H9 (cell line): ENCODE results near the gene LIMA1. TPM values are rescaled to one million over a fixed set of nuclear protein-coding genes. Genes with fewer than 3 reads are reported as not detected.

Experiments
- DNase-seq: peaks from one replicate; pipeline ENCODE4 v3.0.0-alpha.2; 2017
- H2AFZ ChIP-seq: one replicate; pipeline ENCODE4 v1.6.1; 2013; ENCODE audit warnings: mild to moderate bottlenecking, low read length, control low read depth, moderate library complexity
- H2AK5ac ChIP-seq: 2 replicates; pipeline ENCODE4 v1.6.1; 2013; ENCODE audit warnings: low read length, control low read depth, mixed read lengths; ENCODE audit not compliant: insufficient read length
- H2BK120ac ChIP-seq: one replicate; pipeline ENCODE4 v1.6.1; 2013; ENCODE audit warnings: low read depth, mild to moderate bottlenecking, low read length, control low read depth, inconsistent platforms; ENCODE audit not compliant: poor library complexity, severe bottlenecking
- H2BK12ac ChIP-seq: 2 replicates; pipeline ENCODE4 v1.6.1; 2013; ENCODE audit warnings: low read length, control low read depth, mixed read lengths, low read depth; ENCODE audit not compliant: insufficient read length
- H2BK15ac ChIP-seq: 2 replicates; pipeline ENCODE4 v1.6.1; 2013; ENCODE audit warnings: low read depth, low read length, control low read depth
- H2BK20ac ChIP-seq: one replicate; pipeline ENCODE4 v1.6.1; 2013; ENCODE audit warnings: low read depth, mild to moderate bottlenecking, low read length, control low read depth, inconsistent platforms; ENCODE audit not compliant: poor library complexity, severe bottlenecking
- H2BK5ac ChIP-seq: 2 replicates; pipeline ENCODE4 v1.6.1; 2013; ENCODE audit warnings: low read length, control low read depth, mixed read lengths; ENCODE audit not compliant: insufficient read length
- H3K14ac ChIP-seq: 2 replicates; pipeline ENCODE4 v1.6.1; 2013; ENCODE audit warnings: low read length, control low read depth; ENCODE audit not compliant: insufficient read depth
- H3K18ac ChIP-seq: 2 replicates; pipeline ENCODE4 v1.6.1; 2013; ENCODE audit warnings: low read depth, mild to moderate bottlenecking, mixed read lengths, low read length, control low read depth; ENCODE audit not compliant: insufficient read length
- H3K23ac ChIP-seq: 2 replicates; pipeline ENCODE4 v1.6.1; 2013; ENCODE audit warnings: low read length, control low read depth, mixed read lengths, low read depth; ENCODE audit not compliant: insufficient read length
- H3K23me2 ChIP-seq: 2 replicates; pipeline ENCODE4 v1.6.1; 2013; ENCODE audit warnings: low read depth, mild to moderate bottlenecking, mixed read lengths, low read length, control low read depth; ENCODE audit not compliant: insufficient read length, poor library complexity, severe bottlenecking
- H3K27ac ChIP-seq: 2 replicates; pipeline ENCODE4 v1.5.1; 2013; ENCODE audit warnings: low read length, control low read depth, mixed read lengths, low read depth; ENCODE audit not compliant: insufficient read length
- H3K27me3 ChIP-seq: 2 replicates; pipeline ENCODE4 v1.6.1; 2013; ENCODE audit warnings: low read length, control low read depth, inconsistent platforms; ENCODE audit not compliant: insufficient read depth
- H3K4ac ChIP-seq: 2 replicates; pipeline ENCODE4 v1.6.1; 2013; ENCODE audit warnings: low read depth, mild to moderate bottlenecking, control low read depth, inconsistent platforms, low read length, moderate library complexity
- H3K4me1 ChIP-seq: 2 replicates; pipeline ENCODE4 v1.6.1; 2013; ENCODE audit warnings: low read length, control low read depth, inconsistent platforms; ENCODE audit not compliant: insufficient read depth
- H3K4me2 ChIP-seq: 2 replicates; pipeline ENCODE4 v1.6.1; 2013; ENCODE audit warnings: low read length, control low read depth, mixed read lengths; ENCODE audit not compliant: insufficient read length, insufficient read depth
- H3K56ac ChIP-seq: 2 replicates; pipeline ENCODE4 v1.6.1; 2013; ENCODE audit warnings: low read depth, mild to moderate bottlenecking, mixed read lengths, low read length, control low read depth; ENCODE audit not compliant: insufficient read length
- H3K79me1 ChIP-seq: 2 replicates; pipeline ENCODE4 v1.6.1; 2013; ENCODE audit warnings: low read depth, mild to moderate bottlenecking, moderate library complexity, low read length, control low read depth, inconsistent platforms; ENCODE audit not compliant: insufficient read depth, poor library complexity, severe bottlenecking
- H3K79me2 ChIP-seq: 2 replicates; pipeline ENCODE4 v1.6.1; 2013; ENCODE audit warnings: low read length, control low read depth, inconsistent platforms; ENCODE audit not compliant: insufficient read depth
- H3K9ac ChIP-seq: 2 replicates; pipeline ENCODE4 v1.6.1; 2013; ENCODE audit warnings: low read length, control low read depth, mixed read lengths; ENCODE audit not compliant: insufficient read length; ENCODE audit errors: extremely low read depth
- H3K9me3 ChIP-seq: one replicate; pipeline ENCODE4 v1.6.1; 2013; ENCODE audit warnings: low read depth, low read length, inconsistent platforms; ENCODE audit not compliant: control insufficient read depth
- H3T11ph ChIP-seq: one replicate; pipeline ENCODE4 v1.6.1; 2013; ENCODE audit warnings: mild to moderate bottlenecking, low read length, control low read depth, inconsistent platforms
- H4K20me1 ChIP-seq: one replicate; pipeline ENCODE4 v1.6.1; 2013; ENCODE audit not compliant: control insufficient read depth, insufficient read length, insufficient read depth
- H4K5ac ChIP-seq: 2 replicates; pipeline ENCODE4 v1.6.1; 2013; ENCODE audit warnings: low read depth, mild to moderate bottlenecking, mixed read lengths, low read length, control low read depth; ENCODE audit not compliant: insufficient read length
- H4K8ac ChIP-seq: replicated peaks from 2 replicates; pipeline ENCODE4 v1.6.1; 2013; ENCODE audit warnings: low read length, control low read depth, mixed read lengths, low read depth; ENCODE audit not compliant: insufficient read length
- H4K91ac ChIP-seq: 2 replicates; pipeline ENCODE4 v1.6.1; 2013; ENCODE audit warnings: low read depth, mild to moderate bottlenecking, moderate library complexity, mixed read lengths, low read length, control low read depth; ENCODE audit not compliant: insufficient read length
- H3K27ac Mint-ChIP-seq, 3 experiments: 2 replicates in 2 of 3; 3 replicates in 1 of 3; pipeline ENCODE4 v1.8.0; 2020 to 2021; ENCODE audit warnings: mixed read lengths in 3 of 3, mild to moderate bottlenecking in 1 of 3, moderate library complexity in 1 of 3
- H3K27me3 Mint-ChIP-seq: 2 replicates; pipeline ENCODE4 v1.8.0; 2021; ENCODE audit warnings: low read depth, mild to moderate bottlenecking, moderate library complexity, mixed read lengths
- H3K36me3 Mint-ChIP-seq, 3 experiments: 2 replicates in 2 of 3; 3 replicates in 1 of 3; pipeline ENCODE4 v1.8.0; 2020 to 2021; ENCODE audit warnings: low read depth in 3 of 3, mixed read lengths in 3 of 3; ENCODE audit not compliant: insufficient read depth in 1 of 3
- H3K4me1 Mint-ChIP-seq, 2 experiments: 2 replicates each; pipeline ENCODE4 v1.8.0; 2020; ENCODE audit warnings: mixed read lengths in 2 of 2
- H3K4me3 Mint-ChIP-seq, 2 experiments: 2 replicates in 1 of 2; 3 replicates in 1 of 2; pipeline ENCODE4 v1.8.0; 2020 to 2021; ENCODE audit warnings: mild to moderate bottlenecking in 2 of 2, mixed read lengths in 2 of 2, moderate library complexity in 1 of 2
- H3K9me3 Mint-ChIP-seq, 2 experiments: 2 replicates in 1 of 2; 3 replicates in 1 of 2; pipeline ENCODE4 v1.8.0; 2020; ENCODE audit warnings: mild to moderate bottlenecking in 2 of 2, mixed read lengths in 2 of 2, moderate library complexity in 1 of 2
- WGBS: extraction: QIAGEN DNeasy Blood & Tissue Kit; methylation state at CpG from one replicate; pipeline ENCODE4 v1.1.7; 2013; ENCODE audit warnings: missing lambda C conversion rate, low lambda C conversion rate, mixed read lengths; ENCODE audit not compliant: insufficient read length; ENCODE audit errors: extremely low coverage; 5-methylcytosine and 5-hydroxymethylcytosine counted together
- total RNA-seq: library from RNA; stranded (reverse); gene quantifications from 2 replicates; pipeline ENCODE4 v1.2.1, GENCODE V29; 2021
- TF ChIP-seq, protein P1 (sequence below): fragments of 200-600 bp; sonication (generic); conservative IDR thresholded peaks from 3 replicates; pipeline ENCODE4 v1.8.0; 2021; ENCODE audit warnings: antibody characterized with exemption, mild to moderate bottlenecking

The LIMA1 gene
- total RNA-seq, 1 experiment from 2014 or later, result 40.8 TPM

DNA sequence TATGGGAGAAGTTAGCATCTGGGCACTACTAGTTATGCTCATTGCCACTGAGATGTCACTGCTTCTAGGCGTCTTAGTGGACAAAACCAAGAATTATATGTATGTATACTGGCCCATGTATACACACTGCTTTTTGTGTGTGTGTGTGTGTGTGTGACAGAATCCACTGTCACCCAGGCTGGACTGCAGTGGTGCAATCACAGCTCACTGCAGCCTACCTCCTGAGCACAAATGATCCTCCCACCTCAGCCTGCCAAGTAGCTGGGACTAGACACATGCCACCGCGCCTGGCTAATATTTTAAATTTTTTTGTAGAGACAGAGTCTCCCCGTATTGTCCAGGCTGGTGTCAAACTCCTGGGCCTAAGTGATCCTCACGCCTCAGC is 25.2 kb downstream of the LIMA1 start:
- no peaks in the 10 kb centered on the region for H3K27me3 Mint-ChIP-seq
- no peak for DNase-seq
- H3K4me1 Mint-ChIP-seq, result no peaks in the 10 kb centered on the region; a peak in 1 of 4 replicates
- TF ChIP-seq, protein P1, sequence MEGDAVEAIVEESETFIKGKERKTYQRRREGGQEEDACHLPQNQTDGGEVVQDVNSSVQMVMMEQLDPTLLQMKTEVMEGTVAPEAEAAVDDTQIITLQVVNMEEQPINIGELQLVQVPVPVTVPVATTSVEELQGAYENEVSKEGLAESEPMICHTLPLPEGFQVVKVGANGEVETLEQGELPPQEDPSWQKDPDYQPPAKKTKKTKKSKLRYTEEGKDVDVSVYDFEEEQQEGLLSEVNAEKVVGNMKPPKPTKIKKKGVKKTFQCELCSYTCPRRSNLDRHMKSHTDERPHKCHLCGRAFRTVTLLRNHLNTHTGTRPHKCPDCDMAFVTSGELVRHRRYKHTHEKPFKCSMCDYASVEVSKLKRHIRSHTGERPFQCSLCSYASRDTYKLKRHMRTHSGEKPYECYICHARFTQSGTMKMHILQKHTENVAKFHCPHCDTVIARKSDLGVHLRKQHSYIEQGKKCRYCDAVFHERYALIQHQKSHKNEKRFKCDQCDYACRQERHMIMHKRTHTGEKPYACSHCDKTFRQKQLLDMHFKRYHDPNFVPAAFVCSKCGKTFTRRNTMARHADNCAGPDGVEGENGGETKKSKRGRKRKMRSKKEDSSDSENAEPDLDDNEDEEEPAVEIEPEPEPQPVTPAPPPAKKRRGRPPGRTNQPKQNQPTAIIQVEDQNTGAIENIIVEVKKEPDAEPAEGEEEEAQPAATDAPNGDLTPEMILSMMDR, result no peak
- no peaks in the 10 kb centered on the region for H3K23me2 ChIP-seq
- H3K4me2 ChIP-seq, result no peak overlapping the region
- H3K79me1 ChIP-seq, result no peaks in the 10 kb centered on the region
- no peak overlapping the region for H2BK5ac ChIP-seq
- no peak overlapping the region for H4K8ac ChIP-seq
- no peak overlapping the region for H2AK5ac ChIP-seq
- H3K79me2 ChIP-seq, result no peaks in the 10 kb centered on the region
- no peak overlapping the region for H2BK120ac ChIP-seq
- no peaks in the 10 kb centered on the region for H3K36me3 Mint-ChIP-seq
- H4K91ac ChIP-seq, result no peak overlapping the region
- H3K9me3 Mint-ChIP-seq, result no peaks in the 10 kb centered on the region
- H3K4me3 Mint-ChIP-seq, result no peak overlapping the region
- no peak overlapping the region for H3K56ac ChIP-seq
- no peak overlapping the region for H3T11ph ChIP-seq
- H3K4me1 ChIP-seq, result no peaks in the 10 kb centered on the region
- H3K14ac ChIP-seq, result no peak overlapping the region
- H3K4ac ChIP-seq, result no peak overlapping the region
- no peak overlapping the region for H4K5ac ChIP-seq
- H3K27ac Mint-ChIP-seq, result peak overlapping the region in 1 of 3 experiments; percentile 14; a peak in 1 of 7 replicates
- H2BK20ac ChIP-seq, result no peak overlapping the region
- H3K27ac ChIP-seq, result no peak overlapping the region
- no peaks in the 10 kb centered on the region for H3K9me3 ChIP-seq
- no CpG with 5 or more reads among the region's 5 CpGs for WGBS
- H3K9ac ChIP-seq, result no peak overlapping the region
- H2AFZ ChIP-seq, result no peak overlapping the region
- no peak overlapping the region for H2BK15ac ChIP-seq
- no peak overlapping the region for H3K18ac ChIP-seq
- H3K23ac ChIP-seq, result no peak overlapping the region
- no peaks in the 10 kb centered on the region for H3K27me3 ChIP-seq
- H4K20me1 ChIP-seq, result no peaks in the 10 kb centered on the region
- no peak overlapping the region for H2BK12ac ChIP-seq
